Thoracic aorta (tissue), 2 donors: ENCODE data around the gene HDAC9. TPM values are rescaled to one million over a fixed set of nuclear protein-coding genes. Genes with fewer than 3 reads are reported as not detected.

Experiments
- ATAC-seq: fragments of 150-250 bp; one replicate; pipeline ENCODE4 v1.8.0; 2017; ENCODE audit warnings: low read depth; ENCODE audit not compliant: insufficient number of reproducible peaks, low FRiP score
- DNase-seq: peaks from one replicate; pipeline ENCODE4 v3.0.0-alpha.2; 2020; ENCODE audit warnings: low spot score
- H3K27ac ChIP-seq, 2 donors: fragments of 200-600 bp; sonication (generic); 1 replicate in 1 of 2; 2 replicates in 1 of 2; pipeline ENCODE4 v1.5.1; 2016; ENCODE audit warnings: mild to moderate bottlenecking in 2 of 2, moderate library complexity in 2 of 2
- H3K27me3 ChIP-seq: fragments of 200-600 bp; sonication (generic); replicated peaks from 2 replicates; pipeline ENCODE4 v1.6.0; 2016; ENCODE audit warnings: mild to moderate bottlenecking; ENCODE audit not compliant: insufficient read depth
- H3K36me3 ChIP-seq: fragments of 200-600 bp; sonication (generic); one replicate; pipeline ENCODE4 v1.5.1; 2016
- H3K4me1 ChIP-seq, 2 donors: fragments of 200-600 bp; sonication (generic); 1 replicate in 1 of 2; 2 replicates in 1 of 2; pipeline versions ENCODE4 v1.5.1 to v1.6.0; 2016; ENCODE audit warnings: low read depth in 2 of 2, mild to moderate bottlenecking in 1 of 2; ENCODE audit not compliant: control insufficient read depth in 1 of 2
- H3K4me3 ChIP-seq: fragments of 200-600 bp; sonication (generic); 2 replicates; pipeline ENCODE4 v1.5.1; 2016; ENCODE audit warnings: mild to moderate bottlenecking
- H3K9me3 ChIP-seq: fragments of 200-600 bp; sonication (generic); 2 replicates; pipeline ENCODE4 v1.5.1; 2016
- total RNA-seq, 2 donors: library from RNA; depleted of rRNA; stranded (reverse); fragments of >200 nt; gene quantifications; one replicate each; pipeline versions ENCODE4 v1.1.0 to v1.2.3, GENCODE V29; 2016
- TF ChIP-seq, protein P1 (sequence below): fragments of 200-600 bp; sonication (generic); IDR thresholded peaks from one replicate; pipeline ENCODE4 v1.5.1; 2019; ENCODE audit warnings: antibody characterized with exemption

Gene HDAC9
- total RNA-seq, 2 donors from 2014 or later: 64.1 to 81.6 TPM

DNA sequence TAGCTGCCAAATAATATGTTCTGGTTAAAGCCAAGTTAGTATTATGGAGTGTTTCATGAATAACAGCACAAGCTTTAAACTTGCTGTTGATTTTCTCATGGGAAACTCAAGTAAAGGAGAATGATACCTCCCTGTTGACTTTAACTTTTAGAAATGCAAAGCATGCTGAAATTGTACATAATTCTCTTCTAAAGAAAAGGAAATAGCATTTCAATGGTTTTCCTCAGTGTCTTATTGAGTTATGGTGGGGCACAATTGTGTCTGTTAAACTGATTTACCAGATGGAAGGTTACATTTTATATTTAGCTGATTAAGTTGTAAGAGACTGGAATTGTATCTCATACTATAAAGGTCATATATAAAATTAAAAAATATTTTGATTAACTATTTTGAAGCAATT, 119.3 kb downstream of the HDAC9 start:
- Histone ChIP-seq H3K27ac (no peak overlapping the region), H3K4me1 (peaks cover 5 to 10% of the 10 kb centered on the region in 2 donors), H3K4me3 (no peak overlapping the region), H3K27me3 (no peaks in the 10 kb centered on the region), H3K36me3 (peaks cover 10% of the 10 kb centered on the region), H3K9me3 (no peaks in the 10 kb centered on the region)
- DNase-seq (no peak), ATAC-seq (no peak)
- TF ChIP-seq, protein P1, sequence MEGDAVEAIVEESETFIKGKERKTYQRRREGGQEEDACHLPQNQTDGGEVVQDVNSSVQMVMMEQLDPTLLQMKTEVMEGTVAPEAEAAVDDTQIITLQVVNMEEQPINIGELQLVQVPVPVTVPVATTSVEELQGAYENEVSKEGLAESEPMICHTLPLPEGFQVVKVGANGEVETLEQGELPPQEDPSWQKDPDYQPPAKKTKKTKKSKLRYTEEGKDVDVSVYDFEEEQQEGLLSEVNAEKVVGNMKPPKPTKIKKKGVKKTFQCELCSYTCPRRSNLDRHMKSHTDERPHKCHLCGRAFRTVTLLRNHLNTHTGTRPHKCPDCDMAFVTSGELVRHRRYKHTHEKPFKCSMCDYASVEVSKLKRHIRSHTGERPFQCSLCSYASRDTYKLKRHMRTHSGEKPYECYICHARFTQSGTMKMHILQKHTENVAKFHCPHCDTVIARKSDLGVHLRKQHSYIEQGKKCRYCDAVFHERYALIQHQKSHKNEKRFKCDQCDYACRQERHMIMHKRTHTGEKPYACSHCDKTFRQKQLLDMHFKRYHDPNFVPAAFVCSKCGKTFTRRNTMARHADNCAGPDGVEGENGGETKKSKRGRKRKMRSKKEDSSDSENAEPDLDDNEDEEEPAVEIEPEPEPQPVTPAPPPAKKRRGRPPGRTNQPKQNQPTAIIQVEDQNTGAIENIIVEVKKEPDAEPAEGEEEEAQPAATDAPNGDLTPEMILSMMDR: no peak

DNA sequence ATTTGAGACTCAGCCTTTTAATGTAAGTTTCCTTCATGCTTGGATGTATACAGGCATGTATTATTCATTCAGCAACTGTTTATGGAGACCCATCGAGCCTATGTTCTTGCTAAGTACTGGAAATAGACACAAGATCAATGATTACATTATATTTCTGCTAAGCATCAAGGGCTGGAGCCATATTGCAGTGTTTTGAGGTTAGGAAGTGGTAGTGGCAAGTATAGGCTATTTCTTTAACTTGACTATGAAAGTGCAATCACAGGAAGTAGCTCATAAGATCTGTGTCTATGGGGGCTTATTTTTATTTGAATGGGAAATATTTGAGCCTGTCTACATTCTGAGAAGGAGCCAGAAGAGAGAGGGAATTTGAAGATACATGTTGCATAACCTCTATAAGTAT, 123.8 kb downstream of the HDAC9 start:
- DNase-seq (no peak), ATAC-seq (no peak)
- no peak overlapping the region for H3K4me3 ChIP-seq
- H3K4me1 ChIP-seq: peaks cover 5 to 10% of the 10 kb centered on the region in 2 donors
- no peaks in the 10 kb centered on the region for H3K9me3 ChIP-seq
- H3K27ac ChIP-seq: no peak overlapping the region
- H3K27me3 ChIP-seq: no peaks in the 10 kb centered on the region
- TF ChIP-seq, protein P1: no peak
- peaks cover 12% of the 10 kb centered on the region for H3K36me3 ChIP-seq

DNA sequence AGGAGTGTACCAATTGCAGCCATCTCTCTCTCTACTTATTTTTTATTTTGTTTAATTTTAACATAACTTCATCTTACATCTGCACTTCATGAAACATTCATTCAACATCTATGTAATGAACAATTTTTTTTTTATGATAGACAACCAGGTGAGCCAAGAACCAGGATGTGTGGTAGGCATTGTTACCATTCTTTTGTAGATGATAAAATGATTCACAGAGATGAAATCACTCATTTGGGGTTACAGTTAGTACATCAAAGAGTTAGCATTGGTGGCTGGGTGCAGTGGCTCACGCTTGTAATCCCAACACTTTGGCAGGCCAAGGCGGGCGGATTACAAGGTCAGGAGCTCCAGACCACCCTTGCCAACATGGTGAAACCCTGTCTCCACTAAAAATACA, 127.8 kb downstream of the HDAC9 start:
- Histone ChIP-seq H3K4me3 (no peak overlapping the region), H3K4me1 (no peaks in the 10 kb centered on the region), H3K9me3 (no peaks in the 10 kb centered on the region), H3K27ac (no peak overlapping the region), H3K27me3 (no peaks in the 10 kb centered on the region), H3K36me3 (peaks cover 4% of the 10 kb centered on the region)
- TF ChIP-seq, protein P1: no peak
- DNase-seq (no peak), ATAC-seq (no peak)

DNA sequence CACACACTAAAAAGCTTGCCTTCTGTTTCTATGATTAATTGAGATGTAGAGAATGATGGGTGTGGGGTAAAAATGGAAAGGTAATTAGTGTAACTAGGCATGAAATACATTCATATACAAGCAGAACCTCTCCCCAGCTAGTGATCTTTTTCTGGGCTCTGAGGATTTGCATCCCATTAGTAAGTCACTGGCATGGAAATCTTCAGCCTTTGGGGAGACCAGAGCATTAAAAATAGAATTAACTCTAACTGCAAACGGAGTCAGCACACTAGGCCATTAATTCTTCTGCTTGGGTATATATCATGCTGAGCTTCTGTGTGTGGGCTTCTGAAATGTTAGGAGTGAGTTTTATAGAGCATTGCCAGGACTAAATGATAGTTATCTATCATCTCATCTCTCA, 128.9 kb downstream of the HDAC9 start:
- H3K36me3 ChIP-seq: peaks cover 4% of the 10 kb centered on the region
- H3K27ac ChIP-seq: no peak overlapping the region
- ATAC-seq: no peak
- no peaks in the 10 kb centered on the region for H3K27me3 ChIP-seq
- H3K4me3 ChIP-seq: no peak overlapping the region
- TF ChIP-seq, protein P1: no peak
- H3K9me3 ChIP-seq: no peaks in the 10 kb centered on the region
- no peaks in the 10 kb centered on the region for H3K4me1 ChIP-seq
- DNase-seq: no peak

DNA sequence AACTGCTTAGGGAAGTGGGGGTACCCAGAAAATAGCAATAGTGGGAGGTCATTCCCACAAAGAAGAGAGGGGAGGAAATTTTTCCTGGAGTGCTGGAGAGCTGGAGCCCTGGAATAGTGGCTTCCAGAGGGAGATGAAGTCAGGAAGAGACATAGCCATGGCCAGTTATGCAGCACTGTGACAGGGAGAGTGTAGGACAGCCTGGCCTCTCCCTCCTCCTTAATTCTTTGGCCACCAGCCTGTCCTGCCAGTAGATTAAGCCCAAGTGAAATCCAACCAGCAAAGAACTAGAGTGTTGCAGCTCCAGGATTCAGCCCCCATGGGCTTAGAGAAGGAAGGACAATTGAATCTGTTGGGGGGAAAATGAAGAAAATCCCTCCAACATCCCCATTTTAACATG, 130.5 kb downstream of the HDAC9 start:
- peaks cover 4% of the 10 kb centered on the region for H3K36me3 ChIP-seq
- H3K4me3 ChIP-seq: no peak overlapping the region
- DNase-seq (no peak), ATAC-seq (no peak)
- no peaks in the 10 kb centered on the region for H3K27me3 ChIP-seq
- H3K4me1 ChIP-seq: no peaks in the 10 kb centered on the region
- H3K9me3 ChIP-seq: no peaks in the 10 kb centered on the region
- no peak overlapping the region for H3K27ac ChIP-seq
- TF ChIP-seq, protein P1: no peak
